ENCODE measurements around the gene BEX3.

The BEX3 gene

GRCh38 chrX:103369479-103369878, 6.9 kb upstream of the BEX3 start:
- Histone ChIP-seq H3K36me3 (no peaks in the 10 kb centered on the region), H3K4me3 (ENCODE audit: low read depth, low read length) (no peak overlapping the region), H3K9me3 (no peaks in the 10 kb centered on the region), H3K4me1 (no peaks in the 10 kb centered on the region), H3K27me3 (no peaks in the 10 kb centered on the region)
- DNase-seq, result no peak
- no peak for TF ChIP-seq CTCF (IDR thresholded peaks at IDR 0.05; ENCODE audit: low read depth, low read length)

- Histone ChIP-seq H3K4me3 (ENCODE audit: low read depth, low read length) (no peak overlapping the region), H3K9me3 (no peaks in the 10 kb centered on the region), H3K27me3 (no peaks in the 10 kb centered on the region), H3K4me1 (no peaks in the 10 kb centered on the region), H3K36me3 (peaks cover 3% of the 10 kb centered on the region; the same call in 1 of the 2 replicates)
- TF ChIP-seq CTCF (IDR thresholded peaks at IDR 0.05; ENCODE audit: low read depth, low read length), result no peak
- no peak for DNase-seq
Observed at GRCh38 chrX:103372886-103373285, 3.5 kb upstream of the BEX3 start.

GRCh38 chrX:103373581-103373980, 2.8 kb upstream of the BEX3 start:
- H3K36me3 ChIP-seq, result peaks cover 3% of the 10 kb centered on the region; the same call in 1 of the 2 replicates
- no peaks in the 10 kb centered on the region for H3K9me3 ChIP-seq
- H3K4me1 ChIP-seq, result no peaks in the 10 kb centered on the region
- no peak for DNase-seq
- no peak overlapping the region for H3K4me3 ChIP-seq (ENCODE audit: low read depth, low read length)
- no peak for TF ChIP-seq CTCF (IDR thresholded peaks at IDR 0.05; ENCODE audit: low read depth, low read length)
- H3K27me3 ChIP-seq, result no peaks in the 10 kb centered on the region

GRCh38 chrX:103376979-103377324, 614 bp downstream of the BEX3 start:
- peaks cover 3% of the 10 kb centered on the region; the same call in 1 of the 2 replicates for H3K36me3 ChIP-seq
- H3K27me3 ChIP-seq, result no peaks in the 10 kb centered on the region
- H3K4me1 ChIP-seq, result no peaks in the 10 kb centered on the region
- H3K9me3 ChIP-seq, result no peaks in the 10 kb centered on the region
- no peak for TF ChIP-seq CTCF (IDR thresholded peaks at IDR 0.05; ENCODE audit: low read depth, low read length)
- DNase-seq, result peak; percentile 19
- peak overlapping the region; percentile 70 for H3K4me3 ChIP-seq (ENCODE audit: low read depth, low read length)

- no peaks in the 10 kb centered on the region for H3K27me3 ChIP-seq
- no peak overlapping the region for H3K4me3 ChIP-seq (ENCODE audit: low read depth, low read length)
- no peak for TF ChIP-seq CTCF (IDR thresholded peaks at IDR 0.05; ENCODE audit: low read depth, low read length)
- H3K36me3 ChIP-seq, result peaks cover 3% of the 10 kb centered on the region; the same call in 1 of the 2 replicates
- H3K9me3 ChIP-seq, result no peaks in the 10 kb centered on the region
- no peak for DNase-seq
- no peaks in the 10 kb centered on the region for H3K4me1 ChIP-seq
Observed at GRCh38 chrX:103378990-103379389, 2.7 kb downstream of the BEX3 start.

- Histone ChIP-seq H3K4me3 (ENCODE audit: low read depth, low read length) (no peak overlapping the region), H3K4me1 (no peaks in the 10 kb centered on the region)
- DNase-seq, result no peak
Observed at GRCh38 chrX:103382877-103383276, 6.5 kb downstream of the BEX3 start.

More at GRCh38 chrX:103382877-103383276, 6.5 kb downstream of the BEX3 start:
- no peaks in the 10 kb centered on the region for H3K9me3 ChIP-seq
- H3K36me3 ChIP-seq, result no peaks in the 10 kb centered on the region; the same call in 1 of the 2 replicates
- H3K27me3 ChIP-seq, result no peaks in the 10 kb centered on the region
- no peak for TF ChIP-seq CTCF (IDR thresholded peaks at IDR 0.05; ENCODE audit: low read depth, low read length)
